HepG2 (cell line): Measurements from ENCODE around the gene PLAA. TPM values are rescaled to one million over a fixed set of nuclear protein-coding genes. Genes with fewer than 3 reads are reported as not detected.
A peak's percentile ranks its signal among the peaks of the same experiment; 100 is the strongest.

ENCODE experiments used
- EED ChIP-seq: sonication (generic); formaldehyde crosslinking; IDR thresholded peaks from 2 replicates; pipeline ENCODE4 v1.5.0; 2020; ENCODE audit warnings: mild to moderate bottlenecking, missing genetic modification reagents
- HNRNPH1 ChIP-seq: fragments of 200-400 bp; formaldehyde crosslinking; optimal IDR thresholded peaks from 2 replicates; pipeline ENCODE3; 2017; ENCODE audit warnings: mild to moderate bottlenecking, low read depth, low read length
- KDM2A ChIP-seq: sonication (generic); formaldehyde crosslinking; IDR thresholded peaks from 2 replicates; pipeline ENCODE4 v1.4.0; 2020; ENCODE audit warnings: low read depth, missing genetic modification reagents, borderline replicate concordance
- MAFK ChIP-seq, 2 experiments: IDR thresholded peaks in 1 of 2; conservative IDR thresholded peaks in 1 of 2; 2 replicates each; pipeline ENCODE4 v1.6.1; 2011; ENCODE audit warnings: improper control_type of control experiment in 2 of 2, low read length in 2 of 2
- MYNN ChIP-seq: sonication (generic); formaldehyde crosslinking; IDR thresholded peaks from 2 replicates; pipeline ENCODE4 v1.4.0; 2020; ENCODE audit warnings: mild to moderate bottlenecking, low read depth, missing genetic modification reagents
- RFXANK ChIP-seq: IDR thresholded peaks from 2 replicates; pipeline ENCODE4 v1.6.1; 2016
- SRSF1 ChIP-seq: fragments of 200-400 bp; formaldehyde crosslinking; optimal IDR thresholded peaks from 2 replicates; pipeline ENCODE3; 2017; ENCODE audit warnings: mild to moderate bottlenecking, low read depth, low read length, moderate library complexity
- ZNF121 ChIP-seq: sonication (generic); formaldehyde crosslinking; IDR thresholded peaks from 2 replicates; pipeline ENCODE4 v1.5.0; 2020; ENCODE audit warnings: mild to moderate bottlenecking, missing genetic modification reagents
- ZNF224 ChIP-seq: sonication (generic); formaldehyde crosslinking; IDR thresholded peaks from 2 replicates; pipeline ENCODE4 v1.5.0; 2020; ENCODE audit warnings: mild to moderate bottlenecking, missing genetic modification reagents
- polyA plus RNA-seq, 8 experiments: library from polyadenylated mRNA; depleted of rRNA in 3 of 8; stranded (reverse) in 7 of 8; unstranded in 1 of 8; fragments of >200 nt; fragmentation: Illumina TruSeq in 4 of 8; extraction: Trizol in 4 of 8; gene quantifications; 2 replicates each; pipeline versions ENCODE4 v1.2.1 to v1.2.3, GENCODE V29; 2011 to 2016; ENCODE audit warnings: low read depth in 4 of 8, missing spikeins in 1 of 8, mixed read lengths in 1 of 8; ENCODE audit not compliant: insufficient read depth in 1 of 8
- total RNA-seq, 5 experiments: library from RNA; depleted of rRNA; stranded (reverse); fragments of >200 nt; fragmentation: Illumina TruSeq; extraction: Trizol; gene quantifications; 2 replicates each; pipeline ENCODE4 v1.2.3, GENCODE V29; 2016; ENCODE audit warnings: low read depth in 1 of 5
- TF ChIP-seq, protein P1 (sequence below): sonication (generic); formaldehyde crosslinking; IDR thresholded peaks from 2 replicates; pipeline ENCODE4 v1.5.0; 2020; ENCODE audit warnings: mild to moderate bottlenecking, missing genetic modification reagents, borderline replicate concordance
- TF ChIP-seq, protein P2 (sequence below): sonication (generic); formaldehyde crosslinking; IDR thresholded peaks from 2 replicates; pipeline ENCODE4 v1.4.0; 2020; ENCODE audit warnings: missing genetic modification reagents
- TF ChIP-seq, protein P3 (sequence below): sonication (generic); formaldehyde crosslinking; IDR thresholded peaks from 2 replicates; pipeline ENCODE4 v1.4.0; 2020; ENCODE audit warnings: mild to moderate bottlenecking, missing genetic modification reagents

Gene PLAA
- total and polyA plus RNA-seq, 2 of the 13 experiments (the other 11 are each of a cell fraction or from before 2014, with no cell fraction given), result 5.8 to 22.9 TPM

DNA sequence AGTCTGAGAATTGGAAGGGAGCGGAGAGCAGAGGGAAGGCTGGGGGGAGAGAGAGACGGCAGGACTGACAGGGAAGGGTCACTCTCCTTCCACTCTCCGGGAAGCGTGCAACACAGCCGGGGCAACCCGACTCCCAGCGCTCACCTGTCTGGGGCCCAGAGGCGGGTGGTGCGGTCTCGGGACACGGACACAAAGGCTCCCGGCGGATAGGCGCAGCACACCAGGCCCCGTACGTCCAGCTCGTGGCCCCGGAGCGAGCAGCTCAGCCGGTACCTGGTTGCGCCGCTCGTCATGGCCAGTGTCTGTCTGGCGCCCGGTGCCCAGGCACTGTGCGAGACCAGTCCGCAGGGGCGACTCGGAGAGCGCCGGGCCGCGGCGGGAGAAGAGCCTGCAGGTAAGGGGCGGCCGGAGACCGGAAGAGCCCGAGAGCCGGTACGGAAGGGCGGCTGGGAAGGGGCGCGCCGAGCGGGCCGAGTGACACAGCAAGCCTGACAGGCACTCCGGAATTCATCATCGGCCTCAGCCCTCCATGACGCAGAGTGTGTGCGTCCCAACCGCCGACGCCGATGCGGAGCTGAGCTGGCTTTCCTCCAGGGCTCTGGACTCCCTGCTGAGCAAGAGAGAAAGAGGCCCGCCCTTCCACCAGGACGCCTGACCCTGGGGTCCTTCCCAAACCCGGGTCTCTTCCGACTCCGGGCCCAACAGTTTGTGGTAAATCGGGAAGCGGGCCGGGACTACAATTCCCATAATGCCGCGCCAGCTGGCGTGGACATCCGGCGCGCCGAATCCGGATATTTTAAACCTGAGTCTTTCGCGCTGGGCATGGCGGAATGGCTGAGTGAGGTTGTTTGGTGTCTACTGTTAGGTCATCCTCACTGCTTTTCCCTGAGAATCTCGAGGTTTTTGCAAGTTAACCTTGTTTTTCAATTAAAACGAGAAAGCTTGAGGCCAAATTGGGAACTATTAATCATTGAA, at the start of gene PLAA (continued):
- TF ChIP-seq, protein P1, sequence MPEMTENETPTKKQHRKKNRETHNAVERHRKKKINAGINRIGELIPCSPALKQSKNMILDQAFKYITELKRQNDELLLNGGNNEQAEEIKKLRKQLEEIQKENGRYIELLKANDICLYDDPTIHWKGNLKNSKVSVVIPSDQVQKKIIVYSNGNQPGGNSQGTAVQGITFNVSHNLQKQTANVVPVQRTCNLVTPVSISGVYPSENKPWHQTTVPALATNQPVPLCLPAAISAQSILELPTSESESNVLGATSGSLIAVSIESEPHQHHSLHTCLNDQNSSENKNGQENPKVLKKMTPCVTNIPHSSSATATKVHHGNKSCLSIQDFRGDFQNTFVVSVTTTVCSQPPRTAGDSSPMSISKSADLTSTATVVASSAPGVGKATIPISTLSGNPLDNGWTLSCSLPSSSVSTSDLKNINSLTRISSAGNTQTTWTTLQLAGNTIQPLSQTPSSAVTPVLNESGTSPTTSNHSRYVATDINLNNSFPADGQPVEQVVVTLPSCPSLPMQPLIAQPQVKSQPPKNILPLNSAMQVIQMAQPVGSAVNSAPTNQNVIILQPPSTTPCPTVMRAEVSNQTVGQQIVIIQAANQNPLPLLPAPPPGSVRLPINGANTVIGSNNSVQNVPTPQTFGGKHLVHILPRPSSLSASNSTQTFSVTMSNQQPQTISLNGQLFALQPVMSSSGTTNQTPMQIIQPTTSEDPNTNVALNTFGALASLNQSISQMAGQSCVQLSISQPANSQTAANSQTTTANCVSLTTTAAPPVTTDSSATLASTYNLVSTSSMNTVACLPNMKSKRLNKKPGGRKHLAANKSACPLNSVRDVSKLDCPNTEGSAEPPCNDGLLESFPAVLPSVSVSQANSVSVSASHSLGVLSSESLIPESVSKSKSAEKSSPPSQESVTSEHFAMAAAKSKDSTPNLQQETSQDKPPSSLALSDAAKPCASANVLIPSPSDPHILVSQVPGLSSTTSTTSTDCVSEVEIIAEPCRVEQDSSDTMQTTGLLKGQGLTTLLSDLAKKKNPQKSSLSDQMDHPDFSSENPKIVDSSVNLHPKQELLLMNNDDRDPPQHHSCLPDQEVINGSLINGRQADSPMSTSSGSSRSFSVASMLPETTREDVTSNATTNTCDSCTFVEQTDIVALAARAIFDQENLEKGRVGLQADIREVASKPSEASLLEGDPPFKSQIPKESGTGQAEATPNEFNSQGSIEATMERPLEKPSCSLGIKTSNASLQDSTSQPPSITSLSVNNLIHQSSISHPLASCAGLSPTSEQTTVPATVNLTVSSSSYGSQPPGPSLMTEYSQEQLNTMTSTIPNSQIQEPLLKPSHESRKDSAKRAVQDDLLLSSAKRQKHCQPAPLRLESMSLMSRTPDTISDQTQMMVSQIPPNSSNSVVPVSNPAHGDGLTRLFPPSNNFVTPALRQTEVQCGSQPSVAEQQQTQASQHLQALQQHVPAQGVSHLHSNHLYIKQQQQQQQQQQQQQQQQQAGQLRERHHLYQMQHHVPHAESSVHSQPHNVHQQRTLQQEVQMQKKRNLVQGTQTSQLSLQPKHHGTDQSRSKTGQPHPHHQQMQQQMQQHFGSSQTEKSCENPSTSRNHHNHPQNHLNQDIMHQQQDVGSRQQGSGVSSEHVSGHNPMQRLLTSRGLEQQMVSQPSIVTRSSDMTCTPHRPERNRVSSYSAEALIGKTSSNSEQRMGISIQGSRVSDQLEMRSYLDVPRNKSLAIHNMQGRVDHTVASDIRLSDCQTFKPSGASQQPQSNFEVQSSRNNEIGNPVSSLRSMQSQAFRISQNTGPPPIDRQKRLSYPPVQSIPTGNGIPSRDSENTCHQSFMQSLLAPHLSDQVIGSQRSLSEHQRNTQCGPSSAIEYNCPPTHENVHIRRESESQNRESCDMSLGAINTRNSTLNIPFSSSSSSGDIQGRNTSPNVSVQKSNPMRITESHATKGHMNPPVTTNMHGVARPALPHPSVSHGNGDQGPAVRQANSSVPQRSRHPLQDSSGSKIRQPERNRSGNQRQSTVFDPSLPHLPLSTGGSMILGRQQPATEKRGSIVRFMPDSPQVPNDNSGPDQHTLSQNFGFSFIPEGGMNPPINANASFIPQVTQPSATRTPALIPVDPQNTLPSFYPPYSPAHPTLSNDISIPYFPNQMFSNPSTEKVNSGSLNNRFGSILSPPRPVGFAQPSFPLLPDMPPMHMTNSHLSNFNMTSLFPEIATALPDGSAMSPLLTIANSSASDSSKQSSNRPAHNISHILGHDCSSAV (CRISPR knock-in tag), result no peak
- TF ChIP-seq RFXANK (CRISPR knock-in tag) (no peak), ZNF224 (peak; percentile 29; the same call in 1 of the 2 replicates), MAFK (conservative IDR thresholded peaks at IDR 0.05 in 1 of 2, IDR thresholded peaks at IDR 0.05 in 1 of 2; ENCODE audit: low read length in 2 of 2) (no peak), EED (0 out of 2 replicates have a peak, but pooled peaks have one; percentile 65), MYNN (CRISPR knock-in tag) (no peak), ZNF121 (CRISPR knock-in tag) (no peak; the same call in 1 of the 2 replicates), SRSF1 (no peak), KDM2A (CRISPR knock-in tag) (peak; percentile 92; the same call in 1 of the 2 replicates), HNRNPH1 (no peak)
- TF ChIP-seq, protein P2, sequence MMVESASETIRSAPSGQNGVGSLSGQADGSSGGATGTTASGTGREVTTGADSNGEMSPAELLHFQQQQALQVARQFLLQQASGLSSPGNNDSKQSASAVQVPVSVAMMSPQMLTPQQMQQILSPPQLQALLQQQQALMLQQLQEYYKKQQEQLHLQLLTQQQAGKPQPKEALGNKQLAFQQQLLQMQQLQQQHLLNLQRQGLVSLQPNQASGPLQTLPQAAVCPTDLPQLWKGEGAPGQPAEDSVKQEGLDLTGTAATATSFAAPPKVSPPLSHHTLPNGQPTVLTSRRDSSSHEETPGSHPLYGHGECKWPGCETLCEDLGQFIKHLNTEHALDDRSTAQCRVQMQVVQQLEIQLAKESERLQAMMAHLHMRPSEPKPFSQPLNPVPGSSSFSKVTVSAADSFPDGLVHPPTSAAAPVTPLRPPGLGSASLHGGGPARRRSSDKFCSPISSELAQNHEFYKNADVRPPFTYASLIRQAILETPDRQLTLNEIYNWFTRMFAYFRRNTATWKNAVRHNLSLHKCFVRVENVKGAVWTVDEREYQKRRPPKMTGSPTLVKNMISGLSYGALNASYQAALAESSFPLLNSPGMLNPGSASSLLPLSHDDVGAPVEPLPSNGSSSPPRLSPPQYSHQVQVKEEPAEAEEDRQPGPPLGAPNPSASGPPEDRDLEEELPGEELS (CRISPR knock-in tag), result no peak
- TF ChIP-seq, protein P3, sequence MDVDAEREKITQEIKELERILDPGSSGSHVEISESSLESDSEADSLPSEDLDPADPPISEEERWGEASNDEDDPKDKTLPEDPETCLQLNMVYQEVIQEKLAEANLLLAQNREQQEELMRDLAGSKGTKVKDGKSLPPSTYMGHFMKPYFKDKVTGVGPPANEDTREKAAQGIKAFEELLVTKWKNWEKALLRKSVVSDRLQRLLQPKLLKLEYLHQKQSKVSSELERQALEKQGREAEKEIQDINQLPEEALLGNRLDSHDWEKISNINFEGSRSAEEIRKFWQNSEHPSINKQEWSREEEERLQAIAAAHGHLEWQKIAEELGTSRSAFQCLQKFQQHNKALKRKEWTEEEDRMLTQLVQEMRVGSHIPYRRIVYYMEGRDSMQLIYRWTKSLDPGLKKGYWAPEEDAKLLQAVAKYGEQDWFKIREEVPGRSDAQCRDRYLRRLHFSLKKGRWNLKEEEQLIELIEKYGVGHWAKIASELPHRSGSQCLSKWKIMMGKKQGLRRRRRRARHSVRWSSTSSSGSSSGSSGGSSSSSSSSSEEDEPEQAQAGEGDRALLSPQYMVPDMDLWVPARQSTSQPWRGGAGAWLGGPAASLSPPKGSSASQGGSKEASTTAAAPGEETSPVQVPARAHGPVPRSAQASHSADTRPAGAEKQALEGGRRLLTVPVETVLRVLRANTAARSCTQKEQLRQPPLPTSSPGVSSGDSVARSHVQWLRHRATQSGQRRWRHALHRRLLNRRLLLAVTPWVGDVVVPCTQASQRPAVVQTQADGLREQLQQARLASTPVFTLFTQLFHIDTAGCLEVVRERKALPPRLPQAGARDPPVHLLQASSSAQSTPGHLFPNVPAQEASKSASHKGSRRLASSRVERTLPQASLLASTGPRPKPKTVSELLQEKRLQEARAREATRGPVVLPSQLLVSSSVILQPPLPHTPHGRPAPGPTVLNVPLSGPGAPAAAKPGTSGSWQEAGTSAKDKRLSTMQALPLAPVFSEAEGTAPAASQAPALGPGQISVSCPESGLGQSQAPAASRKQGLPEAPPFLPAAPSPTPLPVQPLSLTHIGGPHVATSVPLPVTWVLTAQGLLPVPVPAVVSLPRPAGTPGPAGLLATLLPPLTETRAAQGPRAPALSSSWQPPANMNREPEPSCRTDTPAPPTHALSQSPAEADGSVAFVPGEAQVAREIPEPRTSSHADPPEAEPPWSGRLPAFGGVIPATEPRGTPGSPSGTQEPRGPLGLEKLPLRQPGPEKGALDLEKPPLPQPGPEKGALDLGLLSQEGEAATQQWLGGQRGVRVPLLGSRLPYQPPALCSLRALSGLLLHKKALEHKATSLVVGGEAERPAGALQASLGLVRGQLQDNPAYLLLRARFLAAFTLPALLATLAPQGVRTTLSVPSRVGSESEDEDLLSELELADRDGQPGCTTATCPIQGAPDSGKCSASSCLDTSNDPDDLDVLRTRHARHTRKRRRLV, result peak; percentile 57; the same call in 1 of the 2 replicates
